ENCODE data around the gene SBF2.

DNA sequence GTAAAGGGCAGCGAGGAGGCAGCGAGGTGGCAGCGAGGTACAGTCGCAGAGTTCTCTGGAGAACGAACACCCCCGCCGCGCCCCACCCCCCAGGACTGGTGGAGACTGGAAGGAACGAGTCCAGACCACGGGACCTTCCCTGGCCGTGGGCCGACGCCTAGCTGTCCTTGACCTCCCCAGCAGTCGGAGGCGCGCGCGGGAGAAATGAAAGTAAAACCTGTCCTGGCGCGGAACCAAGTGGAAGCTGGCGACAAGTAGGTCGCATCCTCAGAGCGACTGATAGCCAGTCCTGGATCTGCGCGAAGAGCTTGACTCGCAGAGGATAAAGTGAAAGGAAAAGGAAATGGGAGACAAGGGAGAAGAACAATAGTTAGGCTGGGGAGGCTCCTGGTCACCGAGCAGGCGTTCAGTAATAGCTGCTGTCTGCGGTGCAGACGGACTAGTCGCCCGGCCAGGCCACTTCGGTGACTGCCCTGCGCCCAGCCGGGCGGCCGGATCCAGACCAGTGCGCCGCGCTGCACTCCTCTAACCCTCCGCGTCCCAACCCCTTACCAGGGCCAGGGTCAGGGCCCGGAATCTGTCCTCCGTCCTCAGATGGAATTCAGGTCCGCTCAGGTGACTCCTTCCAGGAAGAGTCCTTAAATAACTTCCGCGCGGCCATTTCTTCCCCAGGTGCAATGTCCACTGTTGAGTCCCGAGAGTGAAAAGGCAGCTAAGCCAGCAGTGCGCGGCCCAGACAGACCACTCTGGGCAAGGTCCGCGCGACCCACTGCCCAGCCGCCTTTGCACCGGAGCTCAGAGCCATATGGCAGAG is 8.9 kb upstream of the SBF2 start:
- TF ChIP-seq POLR2AphosphoS5 (IDR thresholded peaks at IDR 0.05; ENCODE audit: low read depth, low read length) (peak; percentile 48; the same call in 1 of the 2 replicates), POLR2A (IDR thresholded peaks at IDR 0.05; ENCODE audit: insufficient read depth in 1 of 2, low read depth in 2 of 2, low read length in 2 of 2) (peak in 1 of 2 experiments; percentile 59; a peak in 1 of 4 replicates)
